ENCODE data around the gene PUM1. TPM values are rescaled to one million over a fixed set of nuclear protein-coding genes. Genes with fewer than 3 reads are reported as not detected.

Gene PUM1
- total and polyA plus RNA-seq, 2 of the 8 experiments (the other 6 are each of a cell fraction or from before 2014, with no cell fraction given): 122 to 177 TPM

GRCh38 chr1:31033598-31033997 is 31.9 kb downstream of the PUM1 start:
- H3K36me3 ChIP-seq (ENCODE audit: control insufficient read depth in 2 of 4, insufficient read depth in 4 of 4, low read length in 3 of 4): peaks cover 0 to 17% (median 2%) of the 10 kb centered on the region in 4 experiments; a peak in 2 of 8 replicates
- FAIRE-seq: no peak

More at GRCh38 chr1:31033598-31033997, 31.9 kb downstream of the PUM1 start:
- CTCF ChIA-PET (ENCODE audit: partially characterized antibody): no interaction called here
- H4K20me1 ChIP-seq (replicated peaks in 1 of 2; ENCODE audit: control insufficient read depth in 1 of 2, insufficient read depth in 2 of 2, low read length in 2 of 2): peaks cover 24 to 40% of the 10 kb centered on the region in 2 experiments
- no peak overlapping the region for H2AK5ac ChIP-seq (ENCODE audit: low read depth, low read length)
- H3K23me2 ChIP-seq (ENCODE audit: low read depth, low read length): no peaks in the 10 kb centered on the region
- H2BK12ac ChIP-seq (ENCODE audit: low read depth, low read length): no peak overlapping the region
- no peak overlapping the region for H3K56ac ChIP-seq (replicated peaks; ENCODE audit: insufficient read length, low read depth, low read length)
- H3K9me3 ChIP-seq (ENCODE audit: insufficient read depth in 2 of 2, low read depth in 1 of 2, low read length in 1 of 2): no peaks in the 10 kb centered on the region
- H3K23ac ChIP-seq (ENCODE audit: insufficient read length): no peak overlapping the region
- no peak for TF ChIP-seq GABPA (IDR thresholded peaks at IDR 0.05; ENCODE audit: borderline replicate concordance, insufficient read depth, low read length)
- no peak for TF ChIP-seq EGR1 (IDR thresholded peaks at IDR 0.05; ENCODE audit: borderline replicate concordance, low read depth, low read length)
- TF ChIP-seq HDAC2 (IDR thresholded peaks at IDR 0.05; ENCODE audit: borderline replicate concordance in 1 of 2, low read depth in 2 of 2, low read length in 2 of 2): no peak
- no peak for TF ChIP-seq KDM1A (IDR thresholded peaks at IDR 0.05; ENCODE audit: borderline replicate concordance, low read length)
- no peak for TF ChIP-seq KDM4A (IDR thresholded peaks at IDR 0.05; ENCODE audit: low read depth, low read length, severe bottlenecking)
- TF ChIP-seq BRCA1 (IDR thresholded peaks at IDR 0.05; ENCODE audit: low read depth, low read length): no peak
- peak; percentile 78; the same call in 1 of the 2 replicates for TF ChIP-seq CEBPB (IDR thresholded peaks at IDR 0.05; ENCODE audit: low read depth, low read length)
- no peak overlapping the region for H3K4me2 ChIP-seq (ENCODE audit: insufficient read depth in 1 of 2, low read depth in 2 of 2, low read length in 2 of 2)
- no peak overlapping the region for H4K5ac ChIP-seq (ENCODE audit: insufficient read length, low read depth, low read length)
- no peak overlapping the region for H3K14ac ChIP-seq (ENCODE audit: insufficient read length)
- no peak for DNase-seq (ENCODE audit: low read depth in 1 of 2, low spot score in 2 of 2)
- H3K79me1 ChIP-seq (ENCODE audit: low read depth, low read length): peaks cover 5% of the 10 kb centered on the region
- no peak overlapping the region for H4K8ac ChIP-seq (ENCODE audit: extremely low read depth, insufficient read depth, low read length)
- peaks cover 0 to 9% (median 2%) of the 10 kb centered on the region in 4 experiments; a peak in 2 of 7 replicates for H3K4me1 ChIP-seq (replicated peaks in 1 of 4; ENCODE audit: control insufficient read depth in 3 of 4, insufficient read depth in 4 of 4, low read length in 3 of 4)
- H2BK20ac ChIP-seq (ENCODE audit: low read length): no peak overlapping the region
- H3K27ac ChIP-seq (ENCODE audit: low read depth, low read length): no peak overlapping the region
- no peak overlapping the region for H3K4me3 ChIP-seq (ENCODE audit: extremely low read depth in 1 of 4, insufficient read depth in 2 of 4, low read depth in 3 of 4, low read length in 4 of 4)
- WGBS, 2 experiments (ENCODE audit: extremely low coverage in 1 of 2, insufficient coverage in 1 of 2, insufficient read length in 1 of 2, insufficient replicate concordance in 2 of 2, low coverage in 1 of 2, low lambda C conversion rate in 2 of 2, missing lambda C conversion rate in 1 of 2): 90% methylated on average over 5 of the region's 5 CpGs; no CpG with 5 or more reads in 1 of the 2 experiments
- H3K9ac ChIP-seq (replicated peaks in 1 of 4; ENCODE audit: extremely low read depth in 1 of 4, low read depth in 3 of 4, low read length in 3 of 4): no peak overlapping the region
- no peak overlapping the region for H2BK120ac ChIP-seq (replicated peaks; ENCODE audit: low read depth, low read length)
- peaks cover 54 to 100% of the 10 kb centered on the region in 2 experiments for H3K79me2 ChIP-seq (ENCODE audit: control insufficient read depth in 1 of 2, insufficient read depth in 2 of 2, low read length in 2 of 2)
- no peak overlapping the region for H2BK5ac ChIP-seq (ENCODE audit: low read depth, low read length)
- POLR2A ChIA-PET (ENCODE audit: partially characterized antibody): interaction anchor here (0.9 kb wide), 1 partner anchor 8 kb away, joined by 3 read pairs; no protein-coding TSS in a partner anchor
- H3K27me3 ChIP-seq (replicated peaks in 1 of 4; ENCODE audit: control insufficient read depth in 3 of 4, extremely low read depth in 1 of 4, insufficient read depth in 3 of 4, low read length in 3 of 4): no peaks in the 10 kb centered on the region
- H2BK15ac ChIP-seq (ENCODE audit: low read length): no peak overlapping the region
- H4K91ac ChIP-seq (replicated peaks; ENCODE audit: insufficient read length, low read length): no peak overlapping the region
- H3K18ac ChIP-seq (ENCODE audit: extremely low read depth, low read length): no peak overlapping the region
- H2AFZ ChIP-seq (ENCODE audit: low read length): no peak overlapping the region
- no peak overlapping the region for H3K4ac ChIP-seq (replicated peaks; ENCODE audit: insufficient read length, low read depth, low read length)

Data from H1 (cell line).